Fibroblast of mammary gland (primary cell): ENCODE measurements around the gene ECSCR.

Source experiments
- DNase-seq: peaks from one replicate; pipeline ENCODE4 v3.0.0-alpha.2; 2010; ENCODE audit warnings: low read depth
- H3K4me3 ChIP-seq: 2 replicates; pipeline ENCODE4 v1.5.1; 2011; ENCODE audit warnings: low read depth, mild to moderate bottlenecking, low read length, moderate library complexity; ENCODE audit not compliant: control insufficient read depth
- CTCF ChIP-seq: conservative IDR thresholded peaks from 2 replicates; pipeline ENCODE4 v1.5.1; 2011; ENCODE audit warnings: low read depth, low read length, inconsistent platforms; ENCODE audit not compliant: control insufficient read depth, insufficient read depth

The ECSCR gene

GRCh38 chr5:139438707-139439012, 23.9 kb downstream of the ECSCR start:
- H3K4me3 ChIP-seq = peak overlapping the region; percentile 99
- no peak for DNase-seq
- no peak for TF ChIP-seq CTCF

- H3K4me3 ChIP-seq = no peak overlapping the region
- DNase-seq = no peak
- TF ChIP-seq CTCF = no peak
These were observed 26.9 kb downstream of the ECSCR start for GRCh38 chr5:139435676-139436075.

GRCh38 chr5:139431706-139432105, 30.8 kb downstream of the ECSCR start:
- TF ChIP-seq CTCF = no peak
- no peak for DNase-seq
- no peak overlapping the region for H3K4me3 ChIP-seq

- no peak for TF ChIP-seq CTCF
- no peak for DNase-seq
- H3K4me3 ChIP-seq = no peak overlapping the region
These were observed 32.5 kb downstream of the ECSCR start for GRCh38 chr5:139430015-139430414.

- no peak for DNase-seq
- TF ChIP-seq CTCF = no peak
- no peak overlapping the region for H3K4me3 ChIP-seq
These were observed 36.2 kb downstream of the ECSCR start for GRCh38 chr5:139426203-139426885.

- no peak for TF ChIP-seq CTCF
- no peak for DNase-seq
- H3K4me3 ChIP-seq = no peak overlapping the region
These were observed 37.0 kb downstream of the ECSCR start for GRCh38 chr5:139425497-139425896.
